Measurements from ENCODE around the gene MUC5AC. TPM values are rescaled to one million over a fixed set of nuclear protein-coding genes. Genes with fewer than 3 reads are reported as not detected.

Gene MUC5AC
- total RNA-seq, 4 donors from 2014 or later, result under 0.01 TPM; not detected in 1

- WGBS, result 73% methylated on average over 17 of the region's 19 CpGs
- intact Hi-C loops (cut with DNase I), result no loop called here
- Histone ChIP-seq H3K4me1 (no peaks in the 10 kb centered on the region), H3K27ac (replicated peaks in 1 of 4) (no peak overlapping the region), H3K9me3 (peaks cover 0 to 9% (median 0%) of the 10 kb centered on the region in 4 donors), H3K36me3 (no peaks in the 10 kb centered on the region), H3K4me3 (no peak overlapping the region), H3K27me3 (peaks cover 0 to 25% (median 0%) of the 10 kb centered on the region in 4 donors)
- TF ChIP-seq EP300 (IDR thresholded peaks at IDR 0.05) (no peak), CTCF (IDR thresholded peaks at IDR 0.05) (no peak), POLR2AphosphoS5 (IDR thresholded peaks at IDR 0.05) (no peak), POLR2A (IDR thresholded peaks at IDR 0.05; ENCODE audit: low read depth) (no peak)
- DNase-seq (ENCODE audit: extremely low spot score), result no peak
These were observed 10.0 kb downstream of the MUC5AC start for GRCh38 chr11:1167751-1168231.

DNA sequence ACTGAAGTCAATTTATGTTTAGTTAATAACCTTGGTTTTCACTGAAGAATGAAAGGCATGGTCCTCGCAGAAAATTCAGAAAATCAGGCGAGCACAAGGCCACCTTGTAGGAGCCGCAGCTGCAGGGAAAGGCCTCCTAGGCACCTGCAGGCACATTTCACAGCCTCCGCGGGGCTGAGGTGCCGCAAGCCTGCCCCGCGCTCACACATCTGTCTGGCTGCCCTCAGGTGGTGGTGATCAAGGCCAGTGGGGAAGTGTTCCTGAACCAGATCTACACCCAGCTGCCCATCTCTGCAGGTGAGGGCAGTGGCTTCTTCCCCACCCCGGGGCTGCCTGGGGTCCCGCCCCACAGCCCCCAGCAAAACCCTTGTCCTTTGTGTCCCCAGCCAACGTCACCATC, 10.5 kb downstream of the MUC5AC start:
- 83% methylated on average over 4 of the region's 11 CpGs for WGBS
- DNase-seq (ENCODE audit: extremely low spot score), result no peak

GRCh38 chr11:1168721-1169161, 11.0 kb downstream of the MUC5AC start:
- no peaks in the 10 kb centered on the region for H3K4me1 ChIP-seq
- no peak overlapping the region for H3K4me3 ChIP-seq
- H3K27me3 ChIP-seq, result peaks cover 0 to 20% (median 0%) of the 10 kb centered on the region in 4 donors
- no peak for TF ChIP-seq POLR2A (IDR thresholded peaks at IDR 0.05; ENCODE audit: low read depth)
- TF ChIP-seq EP300 (IDR thresholded peaks at IDR 0.05), result no peak
- TF ChIP-seq POLR2AphosphoS5 (IDR thresholded peaks at IDR 0.05), result no peak
- TF ChIP-seq CTCF (IDR thresholded peaks at IDR 0.05), result no peak
- WGBS, result 86% methylated on average over 4 of the region's 23 CpGs
- intact Hi-C loops (cut with DNase I), result no loop called here
- H3K9me3 ChIP-seq, result peaks cover 0 to 9% (median 0%) of the 10 kb centered on the region in 4 donors
- H3K27ac ChIP-seq (replicated peaks in 1 of 4), result no peak overlapping the region
- no peaks in the 10 kb centered on the region for H3K36me3 ChIP-seq
- DNase-seq (ENCODE audit: extremely low spot score), result no peak

More for the DNA sequence above, 10.5 kb downstream of the MUC5AC start:
- no peaks in the 10 kb centered on the region for H3K4me1 ChIP-seq
- intact Hi-C loops (cut with DNase I), result no loop called here
- H3K27me3 ChIP-seq, result peaks cover 0 to 23% (median 0%) of the 10 kb centered on the region in 4 donors
- no peak overlapping the region for H3K4me3 ChIP-seq
- TF ChIP-seq EP300 (IDR thresholded peaks at IDR 0.05) (no peak), POLR2AphosphoS5 (IDR thresholded peaks at IDR 0.05) (no peak), POLR2A (IDR thresholded peaks at IDR 0.05; ENCODE audit: low read depth) (no peak), CTCF (IDR thresholded peaks at IDR 0.05) (no peak)
- H3K9me3 ChIP-seq, result peaks cover 0 to 9% (median 0%) of the 10 kb centered on the region in 4 donors
- no peak overlapping the region for H3K27ac ChIP-seq (replicated peaks in 1 of 4)
- H3K36me3 ChIP-seq, result no peaks in the 10 kb centered on the region

DNA sequence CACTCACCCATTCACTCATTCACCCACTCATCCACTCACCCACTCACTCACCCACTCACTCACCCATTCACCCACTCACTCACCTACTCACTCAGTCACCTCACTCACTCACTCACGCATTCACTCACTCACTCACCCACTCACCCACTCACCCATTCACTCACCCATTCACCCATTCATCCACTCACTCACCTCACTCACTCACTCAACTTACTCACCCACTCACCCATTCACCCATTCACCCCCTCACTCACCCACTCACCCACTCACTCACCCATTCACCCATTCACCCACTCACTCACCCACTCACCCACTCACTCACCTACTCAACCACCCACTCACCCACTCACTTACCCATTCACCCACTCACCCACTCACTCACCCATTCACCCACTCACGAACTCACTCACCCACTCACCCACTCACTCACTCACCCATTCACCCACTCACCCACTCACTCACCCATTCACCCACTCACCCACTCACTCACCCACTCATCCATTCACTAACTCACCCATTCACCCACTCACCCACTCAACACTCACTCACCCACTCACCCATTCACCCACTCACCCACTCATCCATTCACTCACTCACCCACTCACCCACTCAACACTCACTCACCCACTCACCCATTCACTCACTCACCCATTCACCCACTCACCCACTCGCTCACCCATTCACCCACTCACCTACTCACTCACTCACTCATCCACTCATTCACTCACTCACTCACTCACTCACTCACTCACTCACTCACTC, 13.7 kb downstream of the MUC5AC start:
- Histone ChIP-seq H3K27ac (replicated peaks in 1 of 4) (no peak overlapping the region), H3K9me3 (peaks cover 0 to 9% (median 0%) of the 10 kb centered on the region in 4 donors), H3K4me1 (no peaks in the 10 kb centered on the region), H3K27me3 (peaks cover 0 to 14% (median 0%) of the 10 kb centered on the region in 4 donors), H3K36me3 (no peaks in the 10 kb centered on the region), H3K4me3 (no peak overlapping the region)
- 84% methylated on average over 2 of the region's 3 CpGs for WGBS
- intact Hi-C loops (cut with DNase I), result no loop called here
- TF ChIP-seq POLR2AphosphoS5 (IDR thresholded peaks at IDR 0.05) (no peak), POLR2A (IDR thresholded peaks at IDR 0.05; ENCODE audit: low read depth) (no peak), EP300 (IDR thresholded peaks at IDR 0.05) (no peak), CTCF (IDR thresholded peaks at IDR 0.05) (no peak)
- DNase-seq (ENCODE audit: extremely low spot score), result no peak
